PFSK-1 (cell line): ENCODE measurements around the gene DENND1B.

Experiments used
- POLR2AphosphoS5 ChIP-seq: IDR thresholded peaks from 2 replicates; pipeline ENCODE4 v1.6.1; 2012; ENCODE audit warnings: low read depth, mild to moderate bottlenecking, control low read depth, low read length, moderate library complexity
- REST ChIP-seq, 2 experiments: IDR thresholded peaks; 2 replicates each; pipeline versions ENCODE4 v1.6.1 to v1.8.0; 2011 to 2012; ENCODE audit warnings: low read depth in 2 of 2, low read length in 2 of 2, control low read depth in 1 of 2, inconsistent platforms in 1 of 2, mild to moderate bottlenecking in 1 of 2, moderate library complexity in 1 of 2; ENCODE audit not compliant: insufficient read depth in 1 of 2
- SIN3A ChIP-seq: IDR thresholded peaks from 2 replicates; pipeline ENCODE4 v1.6.1; 2012; ENCODE audit warnings: mild to moderate bottlenecking, low read length, moderate library complexity, borderline replicate concordance; ENCODE audit not compliant: insufficient read depth
- TAF1 ChIP-seq: IDR thresholded peaks from 2 replicates; pipeline ENCODE4 v1.6.1; 2012; ENCODE audit warnings: low read length, control low read depth, borderline replicate concordance; ENCODE audit not compliant: insufficient read depth

- TF ChIP-seq POLR2AphosphoS5: no peak
- TF ChIP-seq REST (IDR thresholded peaks at IDR 0.05; ENCODE audit: insufficient read depth in 1 of 2, low read depth in 2 of 2, low read length in 2 of 2): no peak
- TF ChIP-seq TAF1: no peak
- TF ChIP-seq SIN3A: no peak
These were observed 207.8 kb downstream of the DENND1B start for GRCh38 chr1:197567442-197567841.
